Transverse colon (tissue), 4 donors: ENCODE data around the gene TENM4.

Experiments used
- POLR2A ChIP-seq: fragments of 450-650 bp; IDR thresholded peaks from one replicate; pipeline ENCODE4 v1.6.1; 2016; ENCODE audit warnings: antibody characterized with exemption, mild to moderate bottlenecking, moderate library complexity
- POLR2AphosphoS5 ChIP-seq, 3 donors: sonication (generic); formaldehyde crosslinking; IDR thresholded peaks; one replicate each; pipeline ENCODE4 v1.6.1; 2016; ENCODE audit warnings: antibody characterized with exemption in 3 of 3
- TF ChIP-seq, protein P1 (sequence below), 5 experiments: fragments of 200-600 bp in 3 of 5; fragments of 450-650 bp in 2 of 5; sonication (generic) in 3 of 5; IDR thresholded peaks; 1 replicate in 2 of 5; 2 replicates in 3 of 5; pipeline ENCODE4 v1.5.1; 2016 to 2017; ENCODE audit warnings: antibody characterized with exemption in 5 of 5, inconsistent platforms in 3 of 5, mild to moderate bottlenecking in 2 of 5, moderate library complexity in 1 of 5

DNA sequence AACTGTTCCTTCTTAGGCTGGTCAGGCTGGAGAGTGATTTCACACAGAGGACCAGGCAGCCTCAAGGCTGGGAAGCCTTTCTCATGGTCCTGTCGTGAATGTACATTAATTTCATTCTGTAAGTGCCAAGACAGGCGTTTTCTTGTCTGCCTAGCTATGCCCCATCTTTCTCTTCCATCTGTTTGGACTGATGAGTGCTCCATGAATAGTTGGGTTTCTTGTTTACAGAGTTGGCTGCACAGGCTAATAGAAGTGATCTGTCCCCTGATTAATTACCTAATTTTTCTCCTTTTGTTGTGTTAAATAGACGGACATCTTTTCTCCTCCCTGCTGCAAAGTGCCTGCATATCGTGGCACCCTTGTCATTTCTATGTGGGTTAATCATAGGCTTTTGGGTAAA lies 730.4 kb downstream of the TENM4 start:
- TF ChIP-seq, protein P1, sequence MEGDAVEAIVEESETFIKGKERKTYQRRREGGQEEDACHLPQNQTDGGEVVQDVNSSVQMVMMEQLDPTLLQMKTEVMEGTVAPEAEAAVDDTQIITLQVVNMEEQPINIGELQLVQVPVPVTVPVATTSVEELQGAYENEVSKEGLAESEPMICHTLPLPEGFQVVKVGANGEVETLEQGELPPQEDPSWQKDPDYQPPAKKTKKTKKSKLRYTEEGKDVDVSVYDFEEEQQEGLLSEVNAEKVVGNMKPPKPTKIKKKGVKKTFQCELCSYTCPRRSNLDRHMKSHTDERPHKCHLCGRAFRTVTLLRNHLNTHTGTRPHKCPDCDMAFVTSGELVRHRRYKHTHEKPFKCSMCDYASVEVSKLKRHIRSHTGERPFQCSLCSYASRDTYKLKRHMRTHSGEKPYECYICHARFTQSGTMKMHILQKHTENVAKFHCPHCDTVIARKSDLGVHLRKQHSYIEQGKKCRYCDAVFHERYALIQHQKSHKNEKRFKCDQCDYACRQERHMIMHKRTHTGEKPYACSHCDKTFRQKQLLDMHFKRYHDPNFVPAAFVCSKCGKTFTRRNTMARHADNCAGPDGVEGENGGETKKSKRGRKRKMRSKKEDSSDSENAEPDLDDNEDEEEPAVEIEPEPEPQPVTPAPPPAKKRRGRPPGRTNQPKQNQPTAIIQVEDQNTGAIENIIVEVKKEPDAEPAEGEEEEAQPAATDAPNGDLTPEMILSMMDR (IDR thresholded peaks at IDR 0.05), result no peak
- TF ChIP-seq POLR2A (no peak), POLR2AphosphoS5 (IDR thresholded peaks at IDR 0.05) (no peak)
